ENCODE measurements around the gene PCBP3.

- TF ChIP-seq POLR2AphosphoS5 (IDR thresholded peaks at IDR 0.05; ENCODE audit: insufficient read depth, low read depth, low read length) (no peak), POLR2A (IDR thresholded peaks at IDR 0.05; ENCODE audit: low read depth, low read length) (no peak), FOS (IDR thresholded peaks at IDR 0.05; ENCODE audit: borderline replicate concordance, insufficient read depth, low read length) (no peak), EZH2 (IDR thresholded peaks at IDR 0.05; ENCODE audit: borderline replicate concordance, low read depth, low read length, severe bottlenecking) (no peak), MAX (IDR thresholded peaks at IDR 0.05; ENCODE audit: insufficient read depth, insufficient read length) (no peak), MYC (IDR thresholded peaks at IDR 0.05; ENCODE audit: low read depth, low read length) (no peak), GATA2 (IDR thresholded peaks at IDR 0.05; ENCODE audit: insufficient read depth, insufficient read length, low read depth, low read length) (no peak), JUN (IDR thresholded peaks at IDR 0.05; ENCODE audit: borderline replicate concordance, insufficient read depth, insufficient read length, low read depth) (no peak)
- TF ChIP-seq, protein P1, sequence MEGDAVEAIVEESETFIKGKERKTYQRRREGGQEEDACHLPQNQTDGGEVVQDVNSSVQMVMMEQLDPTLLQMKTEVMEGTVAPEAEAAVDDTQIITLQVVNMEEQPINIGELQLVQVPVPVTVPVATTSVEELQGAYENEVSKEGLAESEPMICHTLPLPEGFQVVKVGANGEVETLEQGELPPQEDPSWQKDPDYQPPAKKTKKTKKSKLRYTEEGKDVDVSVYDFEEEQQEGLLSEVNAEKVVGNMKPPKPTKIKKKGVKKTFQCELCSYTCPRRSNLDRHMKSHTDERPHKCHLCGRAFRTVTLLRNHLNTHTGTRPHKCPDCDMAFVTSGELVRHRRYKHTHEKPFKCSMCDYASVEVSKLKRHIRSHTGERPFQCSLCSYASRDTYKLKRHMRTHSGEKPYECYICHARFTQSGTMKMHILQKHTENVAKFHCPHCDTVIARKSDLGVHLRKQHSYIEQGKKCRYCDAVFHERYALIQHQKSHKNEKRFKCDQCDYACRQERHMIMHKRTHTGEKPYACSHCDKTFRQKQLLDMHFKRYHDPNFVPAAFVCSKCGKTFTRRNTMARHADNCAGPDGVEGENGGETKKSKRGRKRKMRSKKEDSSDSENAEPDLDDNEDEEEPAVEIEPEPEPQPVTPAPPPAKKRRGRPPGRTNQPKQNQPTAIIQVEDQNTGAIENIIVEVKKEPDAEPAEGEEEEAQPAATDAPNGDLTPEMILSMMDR (IDR thresholded peaks at IDR 0.05; ENCODE audit: extremely low read depth in 1 of 2, insufficient read depth in 1 of 2, low read depth in 1 of 2, low read length in 2 of 2), result peak; percentile 78 to 92
These were observed 46.7 kb upstream of the PCBP3 start for GRCh38 chr21:45596704-45597318.

All from endothelial cell of umbilical vein (primary cell).